Nephron progenitor cell (in vitro differentiated cells): ENCODE measurements around the gene SORCS2.
"Not testable (repeated sequence)": the region's sequence is repeated elsewhere in the genome, so short reads cannot be mapped to it uniquely, and the experiment has no call there.

ENCODE experiments used
- DNase-seq: peaks from one replicate; pipeline ENCODE4 v3.0.0; 2021
- H3K27ac Mint-ChIP-seq: 2 replicates; pipeline ENCODE4 v1.8.0; 2021; ENCODE audit warnings: mild to moderate bottlenecking, moderate library complexity, mixed read lengths
- H3K27me3 Mint-ChIP-seq: 2 replicates; pipeline ENCODE4 v1.8.0; 2021; ENCODE audit warnings: mild to moderate bottlenecking, low read depth, mixed read lengths; ENCODE audit not compliant: poor library complexity
- H3K36me3 Mint-ChIP-seq: 2 replicates; pipeline ENCODE4 v1.8.0; 2021; ENCODE audit warnings: low read depth, mixed read lengths
- H3K4me1 Mint-ChIP-seq: 2 replicates; pipeline ENCODE4 v1.8.0; 2021; ENCODE audit warnings: mixed read lengths
- H3K4me3 Mint-ChIP-seq: 2 replicates; pipeline ENCODE4 v1.8.0; 2021; ENCODE audit warnings: mild to moderate bottlenecking, moderate library complexity, mixed read lengths
- H3K9me3 Mint-ChIP-seq: 2 replicates; pipeline ENCODE4 v1.8.0; 2021; ENCODE audit warnings: mild to moderate bottlenecking, moderate library complexity, mixed read lengths
- TF ChIP-seq, protein P1 (sequence below): fragments of 200-600 bp; sonication (generic); IDR thresholded peaks from 2 replicates; pipeline ENCODE4 v1.5.0; 2021; ENCODE audit warnings: antibody characterized with exemption

Gene SORCS2

DNA sequence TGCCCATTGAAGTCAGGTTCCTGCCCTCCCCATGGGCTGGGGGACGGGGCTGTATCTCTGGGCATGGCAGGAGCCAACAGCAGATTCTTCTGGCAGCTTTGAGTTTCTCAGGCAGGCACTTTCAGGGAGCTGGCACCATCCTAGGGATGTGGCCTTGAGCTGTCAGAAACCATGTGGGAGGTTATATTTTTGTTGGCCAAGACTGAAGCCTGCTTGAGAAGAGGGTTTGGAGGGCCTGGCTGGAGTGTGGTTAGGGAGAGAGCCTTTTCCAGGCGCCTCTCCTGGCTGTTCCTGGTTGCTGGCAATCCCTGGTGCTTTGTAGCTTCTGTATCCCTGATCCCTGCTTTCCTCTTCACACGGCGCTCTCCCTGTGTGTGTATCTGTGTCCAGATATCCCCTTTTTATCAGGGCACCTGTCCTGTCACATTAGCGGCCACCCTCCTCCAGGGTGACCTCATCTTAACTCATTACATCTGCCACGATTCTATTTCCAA is 30.6 kb upstream of the SORCS2 start:
- Mint-ChIP-seq H3K27ac (peak overlapping the region; percentile 92), H3K4me3 (no peak overlapping the region), H3K9me3 (peaks cover 4% of the 10 kb centered on the region), H3K4me1 (peaks cover 72% of the 10 kb centered on the region), H3K36me3 (no peaks in the 10 kb centered on the region), H3K27me3 (peaks cover 14% of the 10 kb centered on the region)
- TF ChIP-seq, protein P1, sequence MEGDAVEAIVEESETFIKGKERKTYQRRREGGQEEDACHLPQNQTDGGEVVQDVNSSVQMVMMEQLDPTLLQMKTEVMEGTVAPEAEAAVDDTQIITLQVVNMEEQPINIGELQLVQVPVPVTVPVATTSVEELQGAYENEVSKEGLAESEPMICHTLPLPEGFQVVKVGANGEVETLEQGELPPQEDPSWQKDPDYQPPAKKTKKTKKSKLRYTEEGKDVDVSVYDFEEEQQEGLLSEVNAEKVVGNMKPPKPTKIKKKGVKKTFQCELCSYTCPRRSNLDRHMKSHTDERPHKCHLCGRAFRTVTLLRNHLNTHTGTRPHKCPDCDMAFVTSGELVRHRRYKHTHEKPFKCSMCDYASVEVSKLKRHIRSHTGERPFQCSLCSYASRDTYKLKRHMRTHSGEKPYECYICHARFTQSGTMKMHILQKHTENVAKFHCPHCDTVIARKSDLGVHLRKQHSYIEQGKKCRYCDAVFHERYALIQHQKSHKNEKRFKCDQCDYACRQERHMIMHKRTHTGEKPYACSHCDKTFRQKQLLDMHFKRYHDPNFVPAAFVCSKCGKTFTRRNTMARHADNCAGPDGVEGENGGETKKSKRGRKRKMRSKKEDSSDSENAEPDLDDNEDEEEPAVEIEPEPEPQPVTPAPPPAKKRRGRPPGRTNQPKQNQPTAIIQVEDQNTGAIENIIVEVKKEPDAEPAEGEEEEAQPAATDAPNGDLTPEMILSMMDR, result no peak
- no peak for DNase-seq

DNA sequence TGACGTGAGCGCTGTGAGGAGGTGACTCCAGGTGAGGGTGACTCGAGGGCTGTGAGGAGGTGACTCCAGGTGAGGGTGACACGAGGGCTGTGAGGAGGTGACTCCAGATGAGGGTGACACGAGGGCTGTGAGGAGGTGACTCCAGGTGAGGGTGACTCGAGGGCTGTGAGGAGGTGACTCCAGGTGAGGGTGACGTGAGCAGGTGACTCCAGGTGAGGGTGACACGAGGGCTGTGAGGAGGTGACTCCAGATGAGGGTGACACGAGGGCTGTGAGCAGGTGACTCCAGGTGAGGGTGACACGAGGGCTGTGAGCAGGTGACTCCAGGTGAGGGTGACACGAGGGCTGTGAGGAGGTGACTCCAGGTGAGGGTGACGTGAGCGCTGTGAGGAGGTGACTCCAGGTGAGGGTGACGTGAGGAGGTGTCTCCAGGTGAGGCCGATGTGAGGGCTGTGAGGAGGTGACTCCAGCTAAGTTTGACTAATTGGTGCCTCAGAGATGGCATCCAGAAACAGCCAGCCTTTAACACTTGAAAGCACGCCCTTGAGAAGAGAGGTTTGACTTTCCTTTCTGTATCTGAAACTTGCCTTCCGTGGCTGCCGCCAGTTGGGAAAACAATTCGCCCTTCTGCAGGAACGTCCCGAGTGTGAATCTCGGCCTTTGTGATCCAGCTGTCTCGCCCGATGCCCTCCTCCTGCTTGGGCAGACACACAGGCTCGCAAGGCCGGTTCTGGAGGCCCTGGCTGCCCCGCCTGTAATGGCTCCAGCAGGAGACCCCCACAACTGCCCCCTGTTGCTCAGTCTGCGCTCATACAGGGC is 27.1 kb upstream of the SORCS2 start:
- H3K4me3 Mint-ChIP-seq, DNase-seq, H3K9me3 Mint-ChIP-seq, H3K27me3 Mint-ChIP-seq, H3K36me3 Mint-ChIP-seq: not testable (repeated sequence)
- Mint-ChIP-seq H3K27ac (peak overlapping the region; percentile 87), H3K4me1 (peaks cover 68% of the 10 kb centered on the region)

DNA sequence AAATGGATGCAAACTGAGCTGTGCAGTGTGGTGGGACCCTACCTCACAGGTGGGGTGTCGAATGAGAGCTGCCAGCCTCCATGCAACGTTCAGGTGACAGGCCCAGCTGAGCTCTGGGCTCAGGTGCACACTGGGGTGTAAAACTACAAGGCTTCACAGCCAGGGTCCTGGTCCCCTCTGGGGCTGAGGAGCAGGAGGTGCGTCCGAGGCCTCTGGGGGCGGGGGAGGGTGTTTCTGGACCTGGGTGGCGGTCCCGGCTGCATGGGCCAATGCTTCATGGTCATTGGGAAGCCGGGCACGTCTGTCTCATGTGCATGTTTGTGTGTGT is 26.5 kb upstream of the SORCS2 start:
- no peaks in the 10 kb centered on the region for H3K36me3 Mint-ChIP-seq
- DNase-seq, result no peak
- H3K27ac Mint-ChIP-seq, result no peak overlapping the region
- H3K4me3 Mint-ChIP-seq, result no peak overlapping the region
- H3K9me3 Mint-ChIP-seq, result peaks cover 4% of the 10 kb centered on the region
- peaks cover 68% of the 10 kb centered on the region for H3K4me1 Mint-ChIP-seq
- TF ChIP-seq, protein P1, result no peak
- H3K27me3 Mint-ChIP-seq, result peaks cover 7% of the 10 kb centered on the region

DNA sequence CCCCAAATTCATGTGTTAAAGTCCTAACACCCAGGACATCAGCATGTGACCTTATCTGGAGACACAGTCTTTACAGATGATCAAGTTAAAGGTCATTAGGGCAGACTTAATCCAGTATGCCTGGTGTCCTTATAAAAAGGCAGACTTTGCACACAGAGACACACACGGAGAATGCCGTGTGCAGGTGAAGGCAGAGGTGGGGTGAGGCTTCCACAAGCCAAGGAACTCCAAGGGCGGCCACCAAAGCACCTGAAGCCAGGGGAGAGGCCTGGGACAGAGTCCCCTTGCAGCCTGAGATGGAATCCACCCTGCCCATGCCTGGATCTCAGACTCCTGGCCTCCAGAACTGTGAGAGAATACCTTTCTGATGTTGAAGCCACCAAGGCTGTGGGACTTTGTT is 26.1 kb upstream of the SORCS2 start:
- Mint-ChIP-seq H3K27me3 (peaks cover 7% of the 10 kb centered on the region), H3K4me3 (no peak overlapping the region), H3K9me3 (peaks cover 4% of the 10 kb centered on the region), H3K36me3 (no peaks in the 10 kb centered on the region), H3K27ac (no peak overlapping the region), H3K4me1 (peaks cover 68% of the 10 kb centered on the region)
- no peak for DNase-seq
- TF ChIP-seq, protein P1, result no peak

DNA sequence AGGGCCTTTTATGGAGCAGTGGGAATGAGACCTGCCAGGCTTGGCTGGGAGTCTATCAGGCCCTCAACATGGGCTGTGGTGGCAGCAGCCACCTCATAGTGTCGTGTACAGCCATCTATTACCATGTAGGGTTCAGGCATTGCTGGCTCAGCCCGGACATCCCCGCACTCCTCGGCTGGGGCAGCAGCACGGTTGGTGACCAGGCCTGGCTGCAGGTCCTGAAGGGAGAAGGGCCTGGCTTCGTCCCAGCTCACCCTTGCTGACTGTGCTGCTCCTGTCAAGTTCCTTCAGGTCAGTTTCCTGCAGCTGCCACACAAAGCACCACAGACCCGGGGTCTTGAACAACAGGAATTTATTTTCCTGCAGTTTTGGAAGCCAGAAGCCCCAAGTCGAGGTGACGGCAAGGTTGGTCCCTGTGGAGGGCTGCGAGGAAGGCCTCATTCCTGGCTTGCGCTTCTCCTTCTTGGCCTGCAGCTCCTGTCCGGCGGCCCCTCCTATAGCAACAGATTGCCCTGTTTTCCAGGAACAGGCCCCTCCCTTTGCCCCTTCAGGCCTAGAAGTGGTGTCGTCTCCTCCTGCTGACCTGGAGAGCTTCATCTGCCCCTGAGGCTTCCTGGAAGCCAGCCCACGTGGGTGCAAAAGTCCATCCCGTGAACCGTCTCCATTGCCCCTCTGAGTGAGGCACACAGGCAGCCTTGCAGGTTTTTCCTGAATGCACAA is 25.2 kb upstream of the SORCS2 start:
- no peak for DNase-seq
- H3K4me1 Mint-ChIP-seq, result peaks cover 68% of the 10 kb centered on the region
- H3K27ac Mint-ChIP-seq, result peak overlapping the region; percentile 75
- H3K36me3 Mint-ChIP-seq, result peaks cover under 1% of the 10 kb centered on the region
- H3K27me3 Mint-ChIP-seq, result peaks cover 4% of the 10 kb centered on the region
- peaks cover 4% of the 10 kb centered on the region for H3K9me3 Mint-ChIP-seq
- TF ChIP-seq, protein P1, result no peak
- no peak overlapping the region for H3K4me3 Mint-ChIP-seq

DNA sequence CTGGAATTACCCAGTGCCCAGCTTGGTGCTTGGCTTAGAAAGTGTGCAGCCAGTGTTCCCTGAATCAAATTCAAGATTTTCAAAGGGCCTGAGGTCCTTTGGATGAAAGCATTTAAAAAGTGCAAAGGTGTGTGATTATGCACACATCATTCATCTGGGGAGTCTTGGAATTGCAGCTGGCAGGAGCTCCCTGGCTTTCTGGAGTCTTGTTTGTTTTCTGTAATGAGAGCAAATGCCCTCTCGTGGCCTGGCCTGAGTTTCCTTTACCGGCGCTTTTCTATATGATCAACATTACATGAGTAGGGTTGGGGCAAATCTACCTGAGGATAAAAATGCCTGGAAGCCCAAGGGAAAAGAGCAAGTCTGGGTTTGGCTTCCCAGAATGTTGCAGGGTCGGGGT is 24.6 kb upstream of the SORCS2 start:
- no peak for DNase-seq
- peaks cover 4% of the 10 kb centered on the region for H3K27me3 Mint-ChIP-seq
- no peak overlapping the region for H3K4me3 Mint-ChIP-seq
- H3K27ac Mint-ChIP-seq, result peak overlapping the region; percentile 43
- peaks cover 9% of the 10 kb centered on the region for H3K9me3 Mint-ChIP-seq
- peaks cover 68% of the 10 kb centered on the region for H3K4me1 Mint-ChIP-seq
- TF ChIP-seq, protein P1, result no peak
- peaks cover 6% of the 10 kb centered on the region for H3K36me3 Mint-ChIP-seq
